Right atrium auricular region (tissue), 2 donors: ENCODE measurements around the gene NEUROG1. TPM values are rescaled to one million over a fixed set of nuclear protein-coding genes. Genes with fewer than 3 reads are reported as not detected.

Source experiments
- DNase-seq: peaks from one replicate; pipeline ENCODE4 v3.0.0-alpha.2; 2019; ENCODE audit warnings: low spot score
- H3K27ac ChIP-seq, 2 donors: fragments of 200-600 bp; sonication (generic); 1 replicate in 1 of 2; 2 replicates in 1 of 2; pipeline ENCODE4 v1.5.1; 2016 to 2019
- H3K27me3 ChIP-seq, 2 donors: fragments of 200-600 bp; sonication (generic); one replicate each; pipeline versions ENCODE4 v1.5.1 to v1.6.0; 2017 to 2019
- H3K36me3 ChIP-seq: fragments of 200-600 bp; sonication (generic); one replicate; pipeline ENCODE4 v1.5.1; 2016
- H3K4me1 ChIP-seq, 2 donors: fragments of 200-600 bp; sonication (generic); one replicate each; pipeline versions ENCODE4 v1.5.1 to v1.6.0; 2017 to 2019
- H3K4me3 ChIP-seq, 2 donors: fragments of 200-600 bp; sonication (generic); 1 replicate in 1 of 2; 2 replicates in 1 of 2; pipeline ENCODE4 v1.5.1; 2017 to 2019; ENCODE audit warnings: mild to moderate bottlenecking in 1 of 2, moderate library complexity in 1 of 2
- H3K9me3 ChIP-seq, 2 donors: fragments of 200-600 bp; sonication (generic); one replicate each; pipeline ENCODE4 v1.5.1; 2019
- total RNA-seq, 2 donors: library from RNA; depleted of rRNA; stranded (reverse); fragments of >200 nt; gene quantifications; one replicate each; pipeline ENCODE4 v1.1.0, GENCODE V29; 2016
- TF ChIP-seq, protein P1 (sequence below), 2 donors: fragments of 200-600 bp; sonication (generic); IDR thresholded peaks; one replicate each; pipeline ENCODE4 v1.5.1; 2019; ENCODE audit warnings: antibody characterized with exemption in 2 of 2

The NEUROG1 gene
- total RNA-seq, 2 donors from 2014 or later = not detected

- Histone ChIP-seq H3K36me3 (no peaks in the 10 kb centered on the region), H3K4me3 (no peak overlapping the region), H3K4me1 (no peaks in the 10 kb centered on the region), H3K9me3 (no peaks in the 10 kb centered on the region), H3K27me3 (no peaks in the 10 kb centered on the region), H3K27ac (no peak overlapping the region)
- TF ChIP-seq, protein P1, sequence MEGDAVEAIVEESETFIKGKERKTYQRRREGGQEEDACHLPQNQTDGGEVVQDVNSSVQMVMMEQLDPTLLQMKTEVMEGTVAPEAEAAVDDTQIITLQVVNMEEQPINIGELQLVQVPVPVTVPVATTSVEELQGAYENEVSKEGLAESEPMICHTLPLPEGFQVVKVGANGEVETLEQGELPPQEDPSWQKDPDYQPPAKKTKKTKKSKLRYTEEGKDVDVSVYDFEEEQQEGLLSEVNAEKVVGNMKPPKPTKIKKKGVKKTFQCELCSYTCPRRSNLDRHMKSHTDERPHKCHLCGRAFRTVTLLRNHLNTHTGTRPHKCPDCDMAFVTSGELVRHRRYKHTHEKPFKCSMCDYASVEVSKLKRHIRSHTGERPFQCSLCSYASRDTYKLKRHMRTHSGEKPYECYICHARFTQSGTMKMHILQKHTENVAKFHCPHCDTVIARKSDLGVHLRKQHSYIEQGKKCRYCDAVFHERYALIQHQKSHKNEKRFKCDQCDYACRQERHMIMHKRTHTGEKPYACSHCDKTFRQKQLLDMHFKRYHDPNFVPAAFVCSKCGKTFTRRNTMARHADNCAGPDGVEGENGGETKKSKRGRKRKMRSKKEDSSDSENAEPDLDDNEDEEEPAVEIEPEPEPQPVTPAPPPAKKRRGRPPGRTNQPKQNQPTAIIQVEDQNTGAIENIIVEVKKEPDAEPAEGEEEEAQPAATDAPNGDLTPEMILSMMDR (IDR thresholded peaks at IDR 0.05) = peak in 1 of 2 donors; percentile 26
- DNase-seq = no peak
Observed at GRCh38 chr5:135553688-135554462, 18.1 kb upstream of the NEUROG1 start.

GRCh38 chr5:135551593-135552447, 16.1 kb upstream of the NEUROG1 start:
- H3K27me3 ChIP-seq = no peaks in the 10 kb centered on the region
- peak; percentile 67 for DNase-seq
- no peaks in the 10 kb centered on the region for H3K9me3 ChIP-seq
- TF ChIP-seq, protein P1 (IDR thresholded peaks at IDR 0.05) = peak; percentile 72 to 88
- no peaks in the 10 kb centered on the region for H3K4me1 ChIP-seq
- H3K4me3 ChIP-seq = no peak overlapping the region
- H3K27ac ChIP-seq = no peak overlapping the region
- H3K36me3 ChIP-seq = no peaks in the 10 kb centered on the region

GRCh38 chr5:135549413-135549812, 13.6 kb upstream of the NEUROG1 start:
- no peaks in the 10 kb centered on the region for H3K9me3 ChIP-seq
- no peak for DNase-seq
- H3K27me3 ChIP-seq = no peaks in the 10 kb centered on the region
- no peaks in the 10 kb centered on the region for H3K36me3 ChIP-seq
- H3K4me3 ChIP-seq = no peak overlapping the region
- TF ChIP-seq, protein P1 (IDR thresholded peaks at IDR 0.05) = no peak
- peaks cover 0 to 3% of the 10 kb centered on the region in 2 donors for H3K4me1 ChIP-seq
- H3K27ac ChIP-seq = no peak overlapping the region

- DNase-seq = no peak
- no peaks in the 10 kb centered on the region for H3K9me3 ChIP-seq
- H3K27ac ChIP-seq = no peak overlapping the region
- no peaks in the 10 kb centered on the region for H3K36me3 ChIP-seq
- no peak overlapping the region for H3K4me3 ChIP-seq
- peaks cover 0 to 6% of the 10 kb centered on the region in 2 donors for H3K27me3 ChIP-seq
- peaks cover 0 to 15% of the 10 kb centered on the region in 2 donors for H3K4me1 ChIP-seq
- TF ChIP-seq, protein P1 (IDR thresholded peaks at IDR 0.05) = no peak
Observed at GRCh38 chr5:135547590-135548254, 12.0 kb upstream of the NEUROG1 start.

- TF ChIP-seq, protein P1 (IDR thresholded peaks at IDR 0.05) = no peak
- Histone ChIP-seq H3K9me3 (no peaks in the 10 kb centered on the region), H3K36me3 (no peaks in the 10 kb centered on the region), H3K27me3 (peaks cover 0 to 6% of the 10 kb centered on the region in 2 donors), H3K27ac (no peak overlapping the region), H3K4me1 (peaks cover 0 to 15% of the 10 kb centered on the region in 2 donors), H3K4me3 (no peak overlapping the region)
- no peak for DNase-seq
Observed at GRCh38 chr5:135546912-135547311, 11.1 kb upstream of the NEUROG1 start.
